ENCODE data around the gene PGM1.

Gene PGM1

GRCh38 chr1:63690966-63691700 lies 97.9 kb downstream of the PGM1 start:
- no peak for TF ChIP-seq CTCF (IDR thresholded peaks at IDR 0.05)

GRCh38 chr1:63691701-63692425 lies 98.7 kb downstream of the PGM1 start:
- TF ChIP-seq CTCF (IDR thresholded peaks at IDR 0.05) = peak; percentile 87

- no peak for TF ChIP-seq CTCF (IDR thresholded peaks at IDR 0.05)
Observed at GRCh38 chr1:63693944-63694571, 100.8 kb downstream of the PGM1 start.

- TF ChIP-seq CTCF (IDR thresholded peaks at IDR 0.05) = no peak
Observed at GRCh38 chr1:63698001-63698838, 105.0 kb downstream of the PGM1 start.

- TF ChIP-seq CTCF (IDR thresholded peaks at IDR 0.05) = no peak
Observed at GRCh38 chr1:63701187-63701586, 108.0 kb downstream of the PGM1 start.

GRCh38 chr1:63703701-63704107 lies 110.5 kb downstream of the PGM1 start:
- TF ChIP-seq CTCF (IDR thresholded peaks at IDR 0.05) = no peak

- TF ChIP-seq CTCF (IDR thresholded peaks at IDR 0.05) = no peak
Observed at GRCh38 chr1:63704443-63704842, 111.2 kb downstream of the PGM1 start.

Measured in LNCAP (cell line).